ENCODE results near the gene GALNS.
A peak's percentile ranks its signal among the peaks of the same experiment; 100 is the strongest.
"Not testable (repeated sequence)": the region's sequence is repeated elsewhere in the genome, so short reads cannot be mapped to it uniquely, and the experiment has no call there.

Gene GALNS

GRCh38 chr16:88804552-88805339, 52.0 kb downstream of the GALNS start:
- DNase-seq (ENCODE audit: low read depth), result no peak

DNA sequence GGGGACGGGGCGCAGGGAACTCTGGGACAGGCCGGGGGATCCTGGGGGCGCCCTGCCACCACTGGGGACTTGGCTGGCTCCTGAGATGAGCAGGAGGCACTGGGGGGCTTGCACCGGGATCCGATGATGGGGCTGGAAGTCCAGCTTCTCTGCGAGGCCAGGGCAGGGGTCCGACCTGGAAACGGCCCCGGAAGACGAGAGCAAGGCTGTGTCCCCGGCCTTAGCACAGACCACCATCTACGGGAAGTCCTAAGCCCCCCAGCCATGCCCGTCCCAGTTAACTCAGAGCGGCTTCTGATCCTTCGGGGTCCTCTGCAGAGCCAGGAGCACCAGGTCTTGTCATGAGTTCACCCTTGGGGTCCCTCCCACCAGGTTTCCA, 52.6 kb downstream of the GALNS start:
- DNase-seq (ENCODE audit: low read depth), result no peak

GRCh38 chr16:88803264-88803987, 53.3 kb downstream of the GALNS start, which contains the start of gene CDT1:
Gene CDT1 (plus strand): TSS chr16:88803789. CDS start chr16:88803832, 43 bp downstream.
- DNase-seq (ENCODE audit: low read depth), result peak; percentile 84

- no peak for DNase-seq (ENCODE audit: low read depth)
Observed at GRCh38 chr16:88800277-88800592, 56.5 kb downstream of the GALNS start.

DNA sequence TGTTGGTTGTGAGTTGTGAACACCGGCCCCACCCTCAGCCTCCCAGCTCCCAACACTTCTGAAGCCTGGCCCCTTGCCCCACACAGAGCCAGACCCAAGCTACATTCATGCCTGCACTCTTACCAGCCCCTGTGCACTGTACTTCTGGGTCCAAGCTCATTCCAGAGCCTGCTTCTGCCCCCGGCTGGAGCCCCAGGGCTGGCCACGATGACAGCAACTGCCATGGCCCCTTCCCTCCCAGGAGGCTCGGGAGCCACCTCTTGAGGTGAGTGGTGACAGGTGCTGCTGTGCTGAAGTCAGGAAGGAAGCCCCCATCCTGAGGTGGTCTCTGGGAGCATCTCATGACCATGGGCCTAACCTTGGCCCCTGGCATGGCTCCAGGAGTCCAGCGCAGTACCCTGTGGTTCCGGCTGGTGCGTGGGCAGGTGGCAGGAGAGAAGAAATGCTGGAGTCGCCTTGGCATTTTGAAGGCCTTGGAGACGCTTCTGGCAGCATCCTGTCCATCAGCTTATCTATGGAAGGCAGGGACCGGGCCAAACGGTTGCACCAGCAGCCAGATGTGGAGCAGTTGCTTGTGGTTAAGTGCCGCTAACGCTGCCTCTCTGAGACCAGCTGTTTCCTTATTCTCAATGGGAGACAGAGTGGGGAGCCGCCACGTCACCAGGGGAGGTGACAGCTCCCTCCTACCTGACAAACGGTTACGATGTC, 57.0 kb downstream of the GALNS start:
- no peak for DNase-seq (ENCODE audit: low read depth)

GRCh38 chr16:88798772-88799455, 57.8 kb downstream of the GALNS start:
- DNase-seq (ENCODE audit: low read depth), result no peak

DNA sequence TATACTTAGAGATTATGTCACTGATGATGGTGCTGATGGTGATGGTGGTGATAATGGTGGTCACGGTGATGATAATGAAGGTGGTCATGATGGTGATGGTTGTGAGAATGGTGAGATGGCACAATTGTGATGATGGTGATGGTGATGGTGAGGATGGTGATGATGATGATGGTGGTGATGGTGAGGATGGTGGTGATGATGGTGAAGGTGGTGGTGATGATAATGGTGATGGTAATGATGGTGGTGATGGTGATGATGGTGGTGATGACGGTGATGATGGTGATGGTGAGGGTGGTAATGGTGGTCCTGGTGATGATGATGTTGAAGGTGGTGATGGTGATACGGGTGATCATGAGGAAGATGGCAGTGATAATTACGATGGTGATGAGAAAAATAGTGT, 58.7 kb downstream of the GALNS start:
- no peak for DNase-seq (ENCODE audit: low read depth)

DNA sequence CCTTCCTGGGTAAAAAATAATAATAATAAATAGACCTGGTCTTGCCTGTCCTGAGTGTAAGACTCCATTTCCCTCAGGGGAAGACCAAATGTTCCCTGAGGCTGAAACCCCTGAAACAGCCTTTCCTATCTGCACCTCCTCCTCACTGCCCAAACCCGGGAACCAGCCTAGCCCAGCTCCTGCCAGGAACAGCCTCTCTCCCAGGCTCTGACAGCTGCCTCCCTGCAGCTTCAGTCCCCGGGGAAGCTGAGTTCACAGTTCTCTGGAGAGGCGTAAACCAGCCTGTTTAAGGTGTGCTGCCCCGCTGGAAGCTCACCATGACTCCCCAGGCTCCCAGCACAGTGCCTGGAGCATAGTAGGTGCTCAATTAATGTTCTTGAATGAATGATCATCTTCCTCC, 60.5 kb downstream of the GALNS start:
- DNase-seq (ENCODE audit: low read depth), result no peak

DNA sequence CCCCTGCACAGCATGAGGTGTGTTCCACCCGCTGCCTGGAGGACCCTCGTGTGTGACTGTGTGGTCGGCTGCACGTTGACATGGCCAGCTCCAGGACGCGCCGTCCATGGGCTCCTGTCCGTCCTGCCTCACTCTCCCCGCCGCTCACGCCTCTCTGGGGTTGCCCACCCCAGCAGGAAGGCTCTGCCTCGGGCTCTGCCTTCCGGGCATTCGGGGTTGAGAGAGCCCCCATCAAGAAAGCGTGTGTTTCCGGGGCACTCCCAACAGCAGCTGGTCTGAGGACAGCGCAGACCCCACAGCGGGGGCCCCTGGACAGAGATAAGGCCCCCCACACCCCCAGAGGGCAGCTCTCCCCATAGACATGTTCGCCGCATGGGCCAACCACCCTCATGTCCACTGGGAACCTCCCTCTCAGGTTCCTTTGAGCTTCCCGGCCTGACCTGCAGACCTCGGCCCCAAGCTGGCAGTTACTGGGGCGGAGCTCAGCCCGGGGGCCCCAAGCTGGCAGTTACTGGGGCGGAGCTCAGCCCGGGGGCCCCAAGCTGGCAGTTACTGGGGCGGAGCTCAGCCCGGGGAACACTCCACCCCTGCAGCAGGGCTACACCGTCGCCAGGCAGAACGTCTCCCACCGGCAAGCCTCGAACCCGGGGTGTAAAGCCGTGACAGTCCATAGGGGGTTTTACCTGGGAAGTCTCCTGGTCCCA, 63.3 kb downstream of the GALNS start:
- no peak for DNase-seq (ENCODE audit: low read depth)

- no peak for DNase-seq (ENCODE audit: low read depth)
Observed at GRCh38 chr16:88792668-88793250, 64.0 kb downstream of the GALNS start.

GRCh38 chr16:88792078-88792550, 64.6 kb downstream of the GALNS start:
- no peak for DNase-seq (ENCODE audit: low read depth)

DNA sequence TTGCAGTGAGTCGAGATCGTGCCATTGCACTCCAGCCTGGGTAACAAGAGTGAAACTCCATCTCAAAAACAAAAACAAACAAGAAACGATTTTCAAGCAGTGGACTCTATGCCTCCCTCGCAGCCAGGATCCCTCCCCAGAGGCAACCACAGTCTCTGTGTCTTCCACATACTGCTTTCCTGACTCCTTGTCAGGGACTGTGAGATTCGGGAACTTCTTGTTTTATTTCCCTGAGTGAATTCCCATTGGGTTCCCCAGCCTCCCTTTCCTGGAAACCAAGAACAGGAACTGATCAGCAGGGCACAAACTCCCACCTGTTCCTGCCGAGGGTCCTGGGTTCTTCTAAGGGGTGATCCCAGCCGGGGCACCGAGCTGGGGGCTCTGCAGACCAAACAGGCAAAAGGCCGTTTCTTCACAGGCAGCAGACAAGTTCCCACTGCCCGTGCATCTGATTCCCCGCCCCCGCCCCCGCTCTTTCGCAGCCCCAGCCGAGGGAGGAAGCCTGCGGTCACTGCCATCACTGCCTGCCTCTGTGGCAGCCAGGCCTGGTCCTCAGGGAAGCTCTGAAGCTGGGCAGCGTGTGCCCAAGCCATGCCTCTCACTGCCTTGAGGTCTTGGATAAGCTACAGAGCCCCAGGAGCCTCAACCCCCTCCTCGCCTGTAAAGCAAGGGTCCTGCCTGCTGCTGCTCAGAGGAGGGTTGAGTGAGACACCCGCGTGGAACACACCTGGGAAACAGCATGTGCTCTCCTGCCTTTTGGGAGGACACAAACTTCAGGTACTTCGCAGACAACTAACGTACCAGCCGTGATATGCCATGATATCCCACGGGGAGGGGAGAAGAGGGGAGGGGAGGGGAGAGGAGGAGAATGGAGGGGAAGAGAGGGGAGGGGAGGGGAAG, 66.2 kb downstream of the GALNS start:
- DNase-seq (ENCODE audit: low read depth), result peak; percentile 50

GRCh38 chr16:88789594-88789993, 67.2 kb downstream of the GALNS start:
- no peak for DNase-seq (ENCODE audit: low read depth)

GRCh38 chr16:88788749-88789148, 68.0 kb downstream of the GALNS start:
- not testable (repeated sequence) for DNase-seq (ENCODE audit: low read depth)

- no peak for DNase-seq (ENCODE audit: low read depth)
Observed at GRCh38 chr16:88787579-88788314, 69.0 kb downstream of the GALNS start.

DNA sequence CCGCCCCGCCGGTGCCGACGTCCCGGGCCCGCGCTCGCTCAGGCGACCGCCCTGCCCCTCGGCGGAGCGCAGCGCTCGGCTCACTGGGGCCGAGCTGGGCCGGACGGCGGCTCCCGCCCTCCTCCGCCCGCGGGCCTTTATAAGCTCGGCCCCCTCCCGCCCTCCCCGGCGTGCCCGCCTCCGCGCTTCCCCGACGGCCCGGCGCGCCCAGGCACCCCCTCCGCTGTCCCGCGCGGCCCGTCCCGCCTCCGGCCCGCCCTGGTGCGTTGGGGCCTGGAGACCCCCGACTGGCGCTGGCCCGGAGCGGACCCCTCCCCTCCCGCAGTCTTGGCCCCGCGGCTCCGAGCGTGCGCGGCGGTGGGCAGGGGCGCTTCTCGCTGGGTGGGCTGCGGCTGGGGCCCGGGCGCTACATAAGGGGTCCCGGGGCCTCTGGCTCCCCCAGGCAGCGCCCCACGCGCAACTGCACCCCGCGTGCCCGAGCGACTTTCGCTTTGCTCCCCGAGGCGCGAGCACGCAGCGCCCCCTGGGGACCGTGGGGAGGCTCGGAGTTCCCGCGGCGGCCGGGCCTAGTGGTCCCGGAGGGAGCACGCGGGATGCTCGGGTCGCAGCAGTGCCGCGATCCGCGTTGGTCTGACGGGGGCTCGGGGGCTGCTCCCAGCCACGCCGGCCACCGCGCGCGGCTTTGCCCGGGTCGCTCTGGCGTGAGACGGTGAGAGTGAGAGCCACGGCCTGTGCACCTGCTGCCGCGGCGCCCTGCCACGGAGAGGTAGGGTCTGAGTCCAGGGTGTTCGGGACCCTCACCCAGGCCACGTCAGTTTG, 71.4 kb downstream of the GALNS start, which contains the start of gene PIEZO1:
PIEZO1 (minus strand) TSS at position 115 of the 819 bp plus-strand sequence. CDS start 256 bp downstream, outside the sequence.
- DNase-seq (ENCODE audit: low read depth), result peak; percentile 74

- no peak for DNase-seq (ENCODE audit: low read depth)
Observed at GRCh38 chr16:88784856-88785105, 72.0 kb downstream of the GALNS start.

DNA sequence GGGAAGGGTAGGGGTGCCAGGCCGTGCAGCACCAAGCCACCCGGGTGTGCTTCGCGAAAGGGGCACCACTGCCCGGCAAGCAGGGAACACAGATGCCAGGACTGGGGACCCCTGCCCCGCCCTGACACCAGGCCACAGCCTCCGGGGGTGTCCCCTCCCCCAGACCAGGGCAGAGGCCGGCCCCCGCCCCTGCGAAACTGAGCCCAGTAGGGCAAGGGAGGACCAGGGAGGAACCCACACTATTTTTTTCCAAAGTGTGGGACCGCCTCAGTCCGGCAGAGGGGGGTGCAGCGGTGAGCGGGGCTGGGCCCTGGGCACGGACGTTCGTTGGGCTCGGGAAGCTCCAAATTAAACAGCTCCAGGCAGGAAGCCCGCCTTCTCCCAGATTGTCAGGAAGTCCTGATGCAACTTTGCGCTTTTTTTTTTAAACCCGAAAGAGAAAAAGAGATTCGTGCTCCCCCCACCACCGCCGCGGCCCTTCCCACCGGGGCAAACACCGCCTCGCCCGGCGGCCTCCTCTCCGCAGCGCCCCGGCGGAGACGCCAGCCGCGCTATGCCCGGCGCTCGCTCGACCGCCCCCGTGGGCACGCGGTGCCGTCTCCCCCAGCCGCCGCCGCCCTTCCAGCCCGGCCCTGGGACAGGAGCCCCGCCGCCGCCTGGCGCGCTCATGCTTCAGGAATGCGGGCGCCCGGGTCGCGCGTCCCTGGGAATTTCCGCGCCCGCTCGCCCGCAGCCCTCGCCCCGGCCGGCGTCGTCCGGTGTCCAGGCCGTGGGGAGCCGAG, 72.5 kb downstream of the GALNS start:
- peak; percentile 34 for DNase-seq (ENCODE audit: low read depth)
